GM12872 (cell line): ENCODE measurements around the gene AADAC.

ENCODE experiments used
- CTCF ChIP-seq: IDR thresholded peaks from 3 replicates; pipeline ENCODE4 v1.5.1; 2011; ENCODE audit warnings: low read depth, mild to moderate bottlenecking, low read length, moderate library complexity; ENCODE audit not compliant: insufficient read depth

The AADAC gene

GRCh38 chr3:151841801-151842200, 27.9 kb downstream of the AADAC start:
- TF ChIP-seq CTCF: no peak

GRCh38 chr3:151843275-151843674, 29.4 kb downstream of the AADAC start:
- TF ChIP-seq CTCF: no peak

- TF ChIP-seq CTCF: no peak
Measured at GRCh38 chr3:151845306-151845905, 31.5 kb downstream of the AADAC start.

- no peak for TF ChIP-seq CTCF
Measured at GRCh38 chr3:151852074-151852811, 38.3 kb downstream of the AADAC start.

GRCh38 chr3:151856118-151856517, 42.2 kb downstream of the AADAC start:
- no peak for TF ChIP-seq CTCF

- TF ChIP-seq CTCF: no peak
Measured at GRCh38 chr3:151856641-151857040, 42.7 kb downstream of the AADAC start.

- TF ChIP-seq CTCF: no peak
Measured at GRCh38 chr3:151859233-151859673, 45.3 kb downstream of the AADAC start.
